H9 (cell line): ENCODE measurements around the gene LDB2. TPM values are rescaled to one million over a fixed set of nuclear protein-coding genes. Genes with fewer than 3 reads are reported as not detected.
"Not testable (repeated sequence)": the region's sequence is repeated elsewhere in the genome, so short reads cannot be mapped to it uniquely, and the experiment has no call there.

ENCODE experiments used
- DNase-seq: peaks from one replicate; pipeline ENCODE4 v3.0.0-alpha.2; 2017
- H2AFZ ChIP-seq: one replicate; pipeline ENCODE4 v1.6.1; 2013; ENCODE audit warnings: mild to moderate bottlenecking, low read length, control low read depth, moderate library complexity
- H2AK5ac ChIP-seq: 2 replicates; pipeline ENCODE4 v1.6.1; 2013; ENCODE audit warnings: low read length, control low read depth, mixed read lengths; ENCODE audit not compliant: insufficient read length
- H2BK120ac ChIP-seq: one replicate; pipeline ENCODE4 v1.6.1; 2013; ENCODE audit warnings: low read depth, mild to moderate bottlenecking, low read length, control low read depth, inconsistent platforms; ENCODE audit not compliant: poor library complexity, severe bottlenecking
- H2BK12ac ChIP-seq: 2 replicates; pipeline ENCODE4 v1.6.1; 2013; ENCODE audit warnings: low read length, control low read depth, mixed read lengths, low read depth; ENCODE audit not compliant: insufficient read length
- H2BK15ac ChIP-seq: 2 replicates; pipeline ENCODE4 v1.6.1; 2013; ENCODE audit warnings: low read depth, low read length, control low read depth
- H2BK20ac ChIP-seq: one replicate; pipeline ENCODE4 v1.6.1; 2013; ENCODE audit warnings: low read depth, mild to moderate bottlenecking, low read length, control low read depth, inconsistent platforms; ENCODE audit not compliant: poor library complexity, severe bottlenecking
- H2BK5ac ChIP-seq: 2 replicates; pipeline ENCODE4 v1.6.1; 2013; ENCODE audit warnings: low read length, control low read depth, mixed read lengths; ENCODE audit not compliant: insufficient read length
- H3K14ac ChIP-seq: 2 replicates; pipeline ENCODE4 v1.6.1; 2013; ENCODE audit warnings: low read length, control low read depth; ENCODE audit not compliant: insufficient read depth
- H3K18ac ChIP-seq: 2 replicates; pipeline ENCODE4 v1.6.1; 2013; ENCODE audit warnings: low read depth, mild to moderate bottlenecking, mixed read lengths, low read length, control low read depth; ENCODE audit not compliant: insufficient read length
- H3K23ac ChIP-seq: 2 replicates; pipeline ENCODE4 v1.6.1; 2013; ENCODE audit warnings: low read length, control low read depth, mixed read lengths, low read depth; ENCODE audit not compliant: insufficient read length
- H3K23me2 ChIP-seq: 2 replicates; pipeline ENCODE4 v1.6.1; 2013; ENCODE audit warnings: low read depth, mild to moderate bottlenecking, mixed read lengths, low read length, control low read depth; ENCODE audit not compliant: insufficient read length, poor library complexity, severe bottlenecking
- H3K27ac ChIP-seq: 2 replicates; pipeline ENCODE4 v1.5.1; 2013; ENCODE audit warnings: low read length, control low read depth, mixed read lengths, low read depth; ENCODE audit not compliant: insufficient read length
- H3K27me3 ChIP-seq: 2 replicates; pipeline ENCODE4 v1.6.1; 2013; ENCODE audit warnings: low read length, control low read depth, inconsistent platforms; ENCODE audit not compliant: insufficient read depth
- H3K4ac ChIP-seq: 2 replicates; pipeline ENCODE4 v1.6.1; 2013; ENCODE audit warnings: low read depth, mild to moderate bottlenecking, control low read depth, inconsistent platforms, low read length, moderate library complexity
- H3K4me1 ChIP-seq: 2 replicates; pipeline ENCODE4 v1.6.1; 2013; ENCODE audit warnings: low read length, control low read depth, inconsistent platforms; ENCODE audit not compliant: insufficient read depth
- H3K4me2 ChIP-seq: 2 replicates; pipeline ENCODE4 v1.6.1; 2013; ENCODE audit warnings: low read length, control low read depth, mixed read lengths; ENCODE audit not compliant: insufficient read length, insufficient read depth
- H3K56ac ChIP-seq: 2 replicates; pipeline ENCODE4 v1.6.1; 2013; ENCODE audit warnings: low read depth, mild to moderate bottlenecking, mixed read lengths, low read length, control low read depth; ENCODE audit not compliant: insufficient read length
- H3K79me1 ChIP-seq: 2 replicates; pipeline ENCODE4 v1.6.1; 2013; ENCODE audit warnings: low read depth, mild to moderate bottlenecking, moderate library complexity, low read length, control low read depth, inconsistent platforms; ENCODE audit not compliant: insufficient read depth, poor library complexity, severe bottlenecking
- H3K79me2 ChIP-seq: 2 replicates; pipeline ENCODE4 v1.6.1; 2013; ENCODE audit warnings: low read length, control low read depth, inconsistent platforms; ENCODE audit not compliant: insufficient read depth
- H3K9ac ChIP-seq: 2 replicates; pipeline ENCODE4 v1.6.1; 2013; ENCODE audit warnings: low read length, control low read depth, mixed read lengths; ENCODE audit not compliant: insufficient read length; ENCODE audit errors: extremely low read depth
- H3K9me3 ChIP-seq: one replicate; pipeline ENCODE4 v1.6.1; 2013; ENCODE audit warnings: low read depth, low read length, inconsistent platforms; ENCODE audit not compliant: control insufficient read depth
- H3T11ph ChIP-seq: one replicate; pipeline ENCODE4 v1.6.1; 2013; ENCODE audit warnings: mild to moderate bottlenecking, low read length, control low read depth, inconsistent platforms
- H4K20me1 ChIP-seq: one replicate; pipeline ENCODE4 v1.6.1; 2013; ENCODE audit not compliant: control insufficient read depth, insufficient read length, insufficient read depth
- H4K5ac ChIP-seq: 2 replicates; pipeline ENCODE4 v1.6.1; 2013; ENCODE audit warnings: low read depth, mild to moderate bottlenecking, mixed read lengths, low read length, control low read depth; ENCODE audit not compliant: insufficient read length
- H4K8ac ChIP-seq: replicated peaks from 2 replicates; pipeline ENCODE4 v1.6.1; 2013; ENCODE audit warnings: low read length, control low read depth, mixed read lengths, low read depth; ENCODE audit not compliant: insufficient read length
- H4K91ac ChIP-seq: 2 replicates; pipeline ENCODE4 v1.6.1; 2013; ENCODE audit warnings: low read depth, mild to moderate bottlenecking, moderate library complexity, mixed read lengths, low read length, control low read depth; ENCODE audit not compliant: insufficient read length
- H3K27ac Mint-ChIP-seq, 3 experiments: 2 replicates in 2 of 3; 3 replicates in 1 of 3; pipeline ENCODE4 v1.8.0; 2020 to 2021; ENCODE audit warnings: mixed read lengths in 3 of 3, mild to moderate bottlenecking in 1 of 3, moderate library complexity in 1 of 3
- H3K27me3 Mint-ChIP-seq: 2 replicates; pipeline ENCODE4 v1.8.0; 2021; ENCODE audit warnings: low read depth, mild to moderate bottlenecking, moderate library complexity, mixed read lengths
- H3K36me3 Mint-ChIP-seq, 3 experiments: 2 replicates in 2 of 3; 3 replicates in 1 of 3; pipeline ENCODE4 v1.8.0; 2020 to 2021; ENCODE audit warnings: low read depth in 3 of 3, mixed read lengths in 3 of 3; ENCODE audit not compliant: insufficient read depth in 1 of 3
- H3K4me1 Mint-ChIP-seq, 2 experiments: 2 replicates each; pipeline ENCODE4 v1.8.0; 2020; ENCODE audit warnings: mixed read lengths in 2 of 2
- H3K4me3 Mint-ChIP-seq, 2 experiments: 2 replicates in 1 of 2; 3 replicates in 1 of 2; pipeline ENCODE4 v1.8.0; 2020 to 2021; ENCODE audit warnings: mild to moderate bottlenecking in 2 of 2, mixed read lengths in 2 of 2, moderate library complexity in 1 of 2
- H3K9me3 Mint-ChIP-seq, 2 experiments: 2 replicates in 1 of 2; 3 replicates in 1 of 2; pipeline ENCODE4 v1.8.0; 2020; ENCODE audit warnings: mild to moderate bottlenecking in 2 of 2, mixed read lengths in 2 of 2, moderate library complexity in 1 of 2
- WGBS: extraction: QIAGEN DNeasy Blood & Tissue Kit; methylation state at CpG from one replicate; pipeline ENCODE4 v1.1.7; 2013; ENCODE audit warnings: missing lambda C conversion rate, low lambda C conversion rate, mixed read lengths; ENCODE audit not compliant: insufficient read length; ENCODE audit errors: extremely low coverage; 5-methylcytosine and 5-hydroxymethylcytosine counted together
- total RNA-seq: library from RNA; stranded (reverse); gene quantifications from 2 replicates; pipeline ENCODE4 v1.2.1, GENCODE V29; 2021
- TF ChIP-seq, protein P1 (sequence below): fragments of 200-600 bp; sonication (generic); conservative IDR thresholded peaks from 3 replicates; pipeline ENCODE4 v1.8.0; 2021; ENCODE audit warnings: antibody characterized with exemption, mild to moderate bottlenecking

Gene LDB2
- total RNA-seq, 1 experiment from 2014 or later: 22.5 TPM

GRCh38 chr4:16524406-16524805 is 374.0 kb downstream of the LDB2 start:
- H3K27ac ChIP-seq: no peak overlapping the region
- H4K91ac ChIP-seq: no peak overlapping the region
- Mint-ChIP-seq H3K27me3 (no peaks in the 10 kb centered on the region), H3K4me3 (no peak overlapping the region), H3K36me3 (no peaks in the 10 kb centered on the region), H3K4me1 (peaks cover 4 to 5% of the 10 kb centered on the region in 2 experiments), H3K9me3 (no peaks in the 10 kb centered on the region), H3K27ac (no peak overlapping the region)
- H2BK20ac ChIP-seq: no peak overlapping the region
- H2AFZ ChIP-seq: no peak overlapping the region
- no peak overlapping the region for H3T11ph ChIP-seq
- TF ChIP-seq, protein P1, sequence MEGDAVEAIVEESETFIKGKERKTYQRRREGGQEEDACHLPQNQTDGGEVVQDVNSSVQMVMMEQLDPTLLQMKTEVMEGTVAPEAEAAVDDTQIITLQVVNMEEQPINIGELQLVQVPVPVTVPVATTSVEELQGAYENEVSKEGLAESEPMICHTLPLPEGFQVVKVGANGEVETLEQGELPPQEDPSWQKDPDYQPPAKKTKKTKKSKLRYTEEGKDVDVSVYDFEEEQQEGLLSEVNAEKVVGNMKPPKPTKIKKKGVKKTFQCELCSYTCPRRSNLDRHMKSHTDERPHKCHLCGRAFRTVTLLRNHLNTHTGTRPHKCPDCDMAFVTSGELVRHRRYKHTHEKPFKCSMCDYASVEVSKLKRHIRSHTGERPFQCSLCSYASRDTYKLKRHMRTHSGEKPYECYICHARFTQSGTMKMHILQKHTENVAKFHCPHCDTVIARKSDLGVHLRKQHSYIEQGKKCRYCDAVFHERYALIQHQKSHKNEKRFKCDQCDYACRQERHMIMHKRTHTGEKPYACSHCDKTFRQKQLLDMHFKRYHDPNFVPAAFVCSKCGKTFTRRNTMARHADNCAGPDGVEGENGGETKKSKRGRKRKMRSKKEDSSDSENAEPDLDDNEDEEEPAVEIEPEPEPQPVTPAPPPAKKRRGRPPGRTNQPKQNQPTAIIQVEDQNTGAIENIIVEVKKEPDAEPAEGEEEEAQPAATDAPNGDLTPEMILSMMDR: no peak
- H3K9ac ChIP-seq: no peak overlapping the region
- no peak overlapping the region for H4K8ac ChIP-seq
- no peak overlapping the region for H2BK120ac ChIP-seq
- H3K79me2 ChIP-seq: no peaks in the 10 kb centered on the region
- no peaks in the 10 kb centered on the region for H3K79me1 ChIP-seq
- no peak overlapping the region for H3K18ac ChIP-seq
- no CpG with 5 or more reads among the region's 5 CpGs for WGBS
- no peak overlapping the region for H2BK5ac ChIP-seq
- no peak overlapping the region for H4K5ac ChIP-seq
- no peaks in the 10 kb centered on the region for H3K23me2 ChIP-seq
- no peak overlapping the region for H3K4me2 ChIP-seq
- no peak overlapping the region for H2BK15ac ChIP-seq
- no peaks in the 10 kb centered on the region for H3K4me1 ChIP-seq
- no peak overlapping the region for H3K14ac ChIP-seq
- H4K20me1 ChIP-seq: no peaks in the 10 kb centered on the region
- no peak for DNase-seq
- no peak overlapping the region for H3K4ac ChIP-seq
- no peak overlapping the region for H2BK12ac ChIP-seq
- no peaks in the 10 kb centered on the region for H3K27me3 ChIP-seq
- no peak overlapping the region for H2AK5ac ChIP-seq
- H3K23ac ChIP-seq: no peak overlapping the region
- H3K56ac ChIP-seq: no peak overlapping the region
- H3K9me3 ChIP-seq: no peaks in the 10 kb centered on the region

- H4K5ac ChIP-seq, H3K9me3 ChIP-seq, H3K4me3 Mint-ChIP-seq, H4K20me1 ChIP-seq, H3K4me1 Mint-ChIP-seq, H3K27ac ChIP-seq, H2BK15ac ChIP-seq, H3K56ac ChIP-seq, H3K4me2 ChIP-seq, H3K36me3 Mint-ChIP-seq, H2AK5ac ChIP-seq, H3K4me1 ChIP-seq, H2AFZ ChIP-seq, DNase-seq, H3K14ac ChIP-seq, H3K4ac ChIP-seq, H3K9me3 Mint-ChIP-seq, H2BK5ac ChIP-seq, H2BK120ac ChIP-seq, H4K91ac ChIP-seq, H3K79me2 ChIP-seq, H2BK20ac ChIP-seq, H2BK12ac ChIP-seq, H3K23me2 ChIP-seq, H3K27me3 ChIP-seq, H3K18ac ChIP-seq, H3K9ac ChIP-seq, H4K8ac ChIP-seq, H3K27ac Mint-ChIP-seq, H3K23ac ChIP-seq, H3K79me1 ChIP-seq, H3K27me3 Mint-ChIP-seq, H3T11ph ChIP-seq: not testable (repeated sequence)
- whole genome bisulfite sequencing: no CpG with 5 or more reads among the region's 6 CpGs
Observed at GRCh38 chr4:16523526-16523925, 374.9 kb downstream of the LDB2 start.
